ENCODE results near the gene ZSCAN12.

DNA sequence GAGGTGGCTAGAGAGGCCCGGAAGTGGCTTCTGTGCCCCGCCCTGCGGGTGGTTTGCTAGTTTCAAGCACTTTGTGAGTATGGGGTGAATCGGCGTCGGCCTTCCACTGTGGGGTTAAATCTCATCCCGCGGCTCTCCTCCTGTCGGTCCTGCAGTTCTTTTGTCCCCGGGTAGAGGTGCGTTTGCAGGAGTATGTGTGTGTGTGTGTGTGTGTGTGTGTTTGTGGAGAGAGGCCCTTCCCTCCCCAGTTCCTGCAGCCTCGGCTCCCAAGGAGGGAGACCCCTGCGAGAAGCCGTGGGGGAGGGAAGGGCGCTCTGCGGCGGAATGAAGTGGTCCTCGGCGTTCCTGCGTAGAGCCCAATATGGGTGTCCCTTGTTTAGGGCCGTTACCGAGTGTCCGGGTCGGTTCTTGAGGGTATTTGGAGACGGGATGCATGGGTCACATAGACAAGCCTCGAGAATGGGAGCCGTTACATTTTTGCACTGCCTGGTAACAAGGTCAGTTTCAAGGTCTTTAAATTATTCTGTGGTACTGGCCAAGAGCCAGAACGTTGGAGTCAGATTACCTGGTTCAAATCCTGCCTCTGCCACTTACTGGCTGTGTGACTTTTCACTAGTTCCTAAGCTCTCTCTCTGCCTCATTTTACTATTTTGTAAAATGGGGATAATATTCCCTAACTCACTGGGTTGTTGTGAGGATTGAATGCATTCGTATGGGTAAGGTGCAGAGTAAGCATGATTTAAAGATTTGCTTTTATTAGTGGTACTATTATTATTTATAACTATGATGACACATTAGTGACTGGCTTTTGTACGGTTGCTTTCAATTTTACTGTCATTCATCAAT, 49.4 kb downstream of the ZSCAN12 start, which contains the start of gene ZKSCAN3:
- TF ChIP-seq, protein P1, sequence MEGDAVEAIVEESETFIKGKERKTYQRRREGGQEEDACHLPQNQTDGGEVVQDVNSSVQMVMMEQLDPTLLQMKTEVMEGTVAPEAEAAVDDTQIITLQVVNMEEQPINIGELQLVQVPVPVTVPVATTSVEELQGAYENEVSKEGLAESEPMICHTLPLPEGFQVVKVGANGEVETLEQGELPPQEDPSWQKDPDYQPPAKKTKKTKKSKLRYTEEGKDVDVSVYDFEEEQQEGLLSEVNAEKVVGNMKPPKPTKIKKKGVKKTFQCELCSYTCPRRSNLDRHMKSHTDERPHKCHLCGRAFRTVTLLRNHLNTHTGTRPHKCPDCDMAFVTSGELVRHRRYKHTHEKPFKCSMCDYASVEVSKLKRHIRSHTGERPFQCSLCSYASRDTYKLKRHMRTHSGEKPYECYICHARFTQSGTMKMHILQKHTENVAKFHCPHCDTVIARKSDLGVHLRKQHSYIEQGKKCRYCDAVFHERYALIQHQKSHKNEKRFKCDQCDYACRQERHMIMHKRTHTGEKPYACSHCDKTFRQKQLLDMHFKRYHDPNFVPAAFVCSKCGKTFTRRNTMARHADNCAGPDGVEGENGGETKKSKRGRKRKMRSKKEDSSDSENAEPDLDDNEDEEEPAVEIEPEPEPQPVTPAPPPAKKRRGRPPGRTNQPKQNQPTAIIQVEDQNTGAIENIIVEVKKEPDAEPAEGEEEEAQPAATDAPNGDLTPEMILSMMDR (IDR thresholded peaks at IDR 0.05): no peak
- peak; percentile 62 for TF ChIP-seq POLR2A (IDR thresholded peaks at IDR 0.05)
- TF ChIP-seq POLR2AphosphoS5 (IDR thresholded peaks at IDR 0.05): peak; percentile 36 to 46 (median 36)
